A673 (cell line): ENCODE measurements around the gene CFI. TPM values are rescaled to one million over a fixed set of nuclear protein-coding genes. Genes with fewer than 3 reads are reported as not detected.

Source experiments
- Bru-seq: library from RNA; stranded (reverse); fragments of 400-500 nt; gene quantifications from one replicate; lab custom pipeline; 2021; lab: Mats Ljungman, UMichigan
- BruChase-seq, 2 experiments: library from RNA; stranded (reverse); fragments of 400-500 nt; gene quantifications; one replicate each; lab custom pipeline; 2021; lab: Mats Ljungman, UMichigan
- BruUV-seq: library from RNA; stranded (reverse); fragments of 400-500 nt; replicated peaks from 2 replicates; lab custom pipeline; 2021; lab: Mats Ljungman, UMichigan
- CTCF ChIA-PET: fragments of 300-600 bp; sonication (Branson Sonifier 250); formaldehyde crosslinking; loops from one replicate; lab custom pipeline; 2022; ENCODE audit warnings: antibody characterized with exemption; lab: Charles Lee
- POLR2A ChIA-PET: fragments of 300-600 bp; sonication (Branson Sonifier 250); formaldehyde crosslinking; loops from one replicate; lab custom pipeline; 2022; ENCODE audit warnings: antibody characterized with exemption; ENCODE audit not compliant: low non-redundant PET; lab: Charles Lee
- DNase-seq: peaks from one replicate; pipeline ENCODE4 v3.0.0-alpha.2; 2015; ENCODE audit warnings: low spot score
- H3K27ac ChIP-seq: fragments of 200-600 bp; sonication (generic); 2 replicates; pipeline ENCODE4 v1.5.1; 2016; ENCODE audit warnings: mixed run types, low read depth, mild to moderate bottlenecking, mixed read lengths, antibody characterized with exemption, low read length; ENCODE audit not compliant: poor library complexity, severe bottlenecking
- H3K27me3 ChIP-seq: fragments of 200-600 bp; sonication (generic); replicated peaks from 2 replicates; pipeline ENCODE4 v1.6.1; 2017; ENCODE audit warnings: mixed run types, low read depth, mild to moderate bottlenecking, mixed read lengths, antibody characterized with exemption, low read length; ENCODE audit not compliant: insufficient read depth, poor library complexity
- H3K36me3 ChIP-seq: fragments of 200-600 bp; sonication (generic); 2 replicates; pipeline ENCODE4 v1.6.1; 2016; ENCODE audit warnings: mixed run types, mild to moderate bottlenecking, mixed read lengths, antibody characterized with exemption, low read length; ENCODE audit not compliant: insufficient read depth, poor library complexity, severe bottlenecking
- H3K4me1 ChIP-seq: fragments of 200-600 bp; sonication (generic); 2 replicates; pipeline ENCODE4 v1.6.1; 2017; ENCODE audit warnings: mixed run types, mild to moderate bottlenecking, mixed read lengths, antibody characterized with exemption, low read length; ENCODE audit not compliant: insufficient read depth, poor library complexity, severe bottlenecking
- H3K4me3 ChIP-seq: fragments of 200-600 bp; sonication (generic); 2 replicates; pipeline ENCODE4 v1.5.1; 2016; ENCODE audit warnings: low read depth, mixed run types, mild to moderate bottlenecking, mixed read lengths, low read length; ENCODE audit not compliant: poor library complexity, severe bottlenecking
- H3K9me3 ChIP-seq: fragments of 200-600 bp; sonication (generic); 2 replicates; pipeline ENCODE4 v1.6.1; 2016; ENCODE audit warnings: mixed run types, low read depth, mild to moderate bottlenecking, mixed read lengths, antibody characterized with exemption, low read length; ENCODE audit not compliant: poor library complexity, severe bottlenecking
- CTCF ChIP-seq: fragments of 300-800, 200-600 bp; sonication (generic); conservative IDR thresholded peaks from 2 replicates; pipeline ENCODE4 v1.5.1; 2017; ENCODE audit warnings: low read depth, mild to moderate bottlenecking, antibody characterized with exemption, low read length, moderate library complexity, mixed read lengths
- EZH2 ChIP-seq: fragments of 200-600 bp; sonication (generic); IDR thresholded peaks from 2 replicates; pipeline ENCODE4 v1.6.1; 2017; ENCODE audit warnings: borderline replicate concordance, low read depth, mild to moderate bottlenecking, mixed read lengths, antibody characterized with exemption, low read length; ENCODE audit not compliant: poor library complexity, severe bottlenecking
- intact Hi-C: fragments of 100-400 bp; cut with micrococcal nuclease; formaldehyde crosslinking; loops from one replicate; pipeline ENCODE4 v1.10.0; 2022; ENCODE audit not compliant: unreplicated experiment
- long read RNA-seq: library from polyadenylated mRNA; stranded (forward); transcript quantifications from one replicate; pipeline ENCODE4 v2.0.0, GENCODE V29; 2022
- total RNA-seq: library from RNA; stranded (reverse); gene quantifications from 2 replicates; pipeline ENCODE4 v1.2.3, GENCODE V29; 2021

Gene CFI
- 0.86 and 1.6 TPM in 2 replicates for total RNA-seq
- percentile 36 among the genes with signal in this experiment for Bru-seq, nascent RNA
- BruChase-seq, experiment 1, labeled RNA remaining after a 2-hour chase = percentile 40 among the genes with signal in this experiment
- percentile 53 among the genes with signal in this experiment for BruChase-seq, experiment 2, labeled RNA remaining after a 6-hour chase
- long read RNA-seq, partial matches to known transcripts = 0 of 1 reads
- long read RNA-seq, other reads (novel, unspliced or antisense) = 0 of 1 reads

GRCh38 chr4:109801895-109802319 is at the start of gene CFI:
Gene CFI (minus strand): TSS chr4:109801999. CDS start chr4:109801971, 28 bp downstream.
- peaks cover 3% of the 10 kb centered on the region for H3K4me1 ChIP-seq
- H3K9me3 ChIP-seq = no peaks in the 10 kb centered on the region
- H3K36me3 ChIP-seq = no peaks in the 10 kb centered on the region
- intact Hi-C loops = loop anchor here (5.0 kb wide), 1 partner anchor 230 kb away; no protein-coding TSS in a partner anchor
- CTCF ChIA-PET = interaction anchor here (1.1 kb wide), 1 partner anchor 374 kb away, joined by 3 read pairs; no protein-coding TSS in a partner anchor
- POLR2A ChIA-PET = interaction anchor here (1.2 kb wide), 1 partner anchor 13 kb away, joined by 4 read pairs; no protein-coding TSS in a partner anchor
- no peak within 1 kb of the TSS for H3K27ac ChIP-seq
- H3K4me3 ChIP-seq = no peak within 1 kb of the TSS
- BruUV-seq = no TSS peak
- no peak for TF ChIP-seq CTCF
- TF ChIP-seq EZH2 = no peak
- peak; percentile 76 for DNase-seq
- H3K27me3 ChIP-seq = no peaks in the 10 kb centered on the region

DNA sequence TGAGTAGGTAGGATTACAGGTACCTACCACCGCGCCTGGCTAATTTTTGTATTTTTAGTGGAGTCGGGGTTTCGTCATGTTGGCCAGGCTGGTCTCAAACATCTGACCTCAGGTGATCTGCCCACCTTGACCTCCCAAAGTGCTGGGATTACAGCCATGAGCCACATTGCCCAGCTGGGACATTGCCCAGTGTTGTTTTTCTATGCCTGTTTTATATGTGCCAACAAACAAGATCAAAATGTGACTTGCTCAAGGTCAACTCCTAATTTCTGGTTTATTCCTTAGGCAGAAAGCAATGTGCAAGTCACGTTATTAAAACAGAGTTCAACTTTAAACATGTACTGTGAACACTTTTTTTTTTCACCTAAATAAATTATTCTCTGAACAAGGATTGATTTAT is 48.8 kb upstream of the CFI start:
- peak overlapping the region; percentile 22 for H3K27ac ChIP-seq
- intact Hi-C loops = no loop called here
- POLR2A ChIA-PET = no interaction called here

DNA sequence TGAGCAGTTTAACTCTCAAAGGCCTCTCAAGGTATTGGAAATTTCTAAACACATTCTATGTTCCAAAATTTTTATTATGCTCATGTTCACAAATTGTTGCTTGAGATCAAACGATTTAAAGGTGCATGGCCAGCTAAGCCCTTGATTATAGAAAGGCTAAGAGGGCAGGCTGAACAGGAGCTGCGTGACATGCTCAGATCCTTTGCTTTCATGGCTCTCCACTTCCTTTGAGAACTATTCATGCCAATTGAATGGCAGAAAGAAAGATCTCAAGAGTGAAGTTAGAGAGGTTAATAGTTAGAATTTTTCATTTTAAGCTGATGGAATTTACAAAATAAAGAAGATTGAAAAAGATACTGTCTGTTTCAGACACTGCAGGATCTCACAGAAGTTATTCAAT is 46.7 kb upstream of the CFI start:
- intact Hi-C loops = no loop called here
- Histone ChIP-seq H3K4me3 (no peak overlapping the region), H3K4me1 (peaks cover 3% of the 10 kb centered on the region), H3K27ac (no peak overlapping the region), H3K36me3 (no peaks in the 10 kb centered on the region), H3K9me3 (no peaks in the 10 kb centered on the region), H3K27me3 (no peaks in the 10 kb centered on the region)
- DNase-seq = no peak
- POLR2A ChIA-PET = no interaction called here
- CTCF ChIA-PET = no interaction called here
- no peak for TF ChIP-seq EZH2
- no peak for TF ChIP-seq CTCF
- no TSS peak for BruUV-seq

More for the DNA sequence above, 48.8 kb upstream of the CFI start:
- no peaks in the 10 kb centered on the region for H3K36me3 ChIP-seq
- TF ChIP-seq EZH2 = no peak
- CTCF ChIA-PET = no interaction called here
- BruUV-seq = no TSS peak
- DNase-seq = no peak
- H3K9me3 ChIP-seq = no peaks in the 10 kb centered on the region
- no peak overlapping the region for H3K4me3 ChIP-seq
- no peaks in the 10 kb centered on the region for H3K27me3 ChIP-seq
- peaks cover 3% of the 10 kb centered on the region for H3K4me1 ChIP-seq
